BE2C (cell line): ENCODE results near the gene MT3.

Experiments used
- DNase-seq: peaks from one replicate; pipeline ENCODE4 v3.0.0-alpha.2; 2020
- H3K27me3 ChIP-seq: fragments of 250-450 bp; sonication (Bioruptor Pico); 2 replicates; pipeline ENCODE4 v1.5.1; 2020; ENCODE audit warnings: mild to moderate bottlenecking
- H3K36me3 ChIP-seq: fragments of 250-450 bp; sonication (Bioruptor Pico); 2 replicates; pipeline ENCODE4 v1.5.1; 2020; ENCODE audit warnings: mild to moderate bottlenecking
- H3K4me1 ChIP-seq: fragments of 250-450 bp; sonication (Bioruptor Pico); 2 replicates; pipeline ENCODE4 v1.5.1; 2020
- H3K4me3 ChIP-seq: 2 replicates; pipeline ENCODE4 v1.5.1; 2011; ENCODE audit warnings: low read depth, low read length
- H3K9me3 ChIP-seq: fragments of 250-450 bp; sonication (Bioruptor Pico); 2 replicates; pipeline ENCODE4 v1.5.1; 2020
- CTCF ChIP-seq: IDR thresholded peaks from 2 replicates; pipeline ENCODE4 v1.5.1; 2012; ENCODE audit warnings: mild to moderate bottlenecking, low read depth, low read length

Gene MT3

GRCh38 chr16:56584276-56584675 lies 5.1 kb upstream of the MT3 start:
- Histone ChIP-seq H3K27me3 (peaks cover 60% of the 10 kb centered on the region), H3K36me3 (no peaks in the 10 kb centered on the region), H3K4me3 (no peak overlapping the region), H3K4me1 (no peaks in the 10 kb centered on the region), H3K9me3 (no peaks in the 10 kb centered on the region; the same call in 1 of the 2 replicates)
- no peak for TF ChIP-seq CTCF
- DNase-seq = no peak

- TF ChIP-seq CTCF = no peak
Observed at GRCh38 chr16:56588781-56589140, 567 bp upstream of the MT3 start.

GRCh38 chr16:56591377-56592060 lies 2.2 kb downstream of the MT3 start:
- Histone ChIP-seq H3K36me3 (no peaks in the 10 kb centered on the region), H3K9me3 (no peaks in the 10 kb centered on the region), H3K4me3 (no peak overlapping the region), H3K4me1 (no peaks in the 10 kb centered on the region), H3K27me3 (peaks cover 39% of the 10 kb centered on the region)
- TF ChIP-seq CTCF = no peak
- no peak for DNase-seq

More at GRCh38 chr16:56588781-56589140, 567 bp upstream of the MT3 start:
- no peaks in the 10 kb centered on the region for H3K4me1 ChIP-seq
- DNase-seq = no peak
- H3K36me3 ChIP-seq = no peaks in the 10 kb centered on the region
- H3K4me3 ChIP-seq = no peak overlapping the region
- H3K9me3 ChIP-seq = no peaks in the 10 kb centered on the region; the same call in 1 of the 2 replicates
- peaks cover 64% of the 10 kb centered on the region for H3K27me3 ChIP-seq

GRCh38 chr16:56593573-56594291 lies 4.4 kb downstream of the MT3 start:
- no peak overlapping the region for H3K4me3 ChIP-seq
- TF ChIP-seq CTCF = no peak
- no peak for DNase-seq
- peaks cover 21% of the 10 kb centered on the region for H3K27me3 ChIP-seq
- H3K9me3 ChIP-seq = no peaks in the 10 kb centered on the region
- H3K4me1 ChIP-seq = no peaks in the 10 kb centered on the region
- no peaks in the 10 kb centered on the region for H3K36me3 ChIP-seq

- Histone ChIP-seq H3K4me3 (no peak overlapping the region), H3K9me3 (no peaks in the 10 kb centered on the region), H3K27me3 (peaks cover 16% of the 10 kb centered on the region), H3K4me1 (no peaks in the 10 kb centered on the region), H3K36me3 (no peaks in the 10 kb centered on the region)
- DNase-seq = no peak
- TF ChIP-seq CTCF = no peak
Observed at GRCh38 chr16:56594292-56594619, 4.9 kb downstream of the MT3 start.

- H3K36me3 ChIP-seq = no peaks in the 10 kb centered on the region
- peak; percentile 79 for TF ChIP-seq CTCF
- H3K9me3 ChIP-seq = no peaks in the 10 kb centered on the region
- no peaks in the 10 kb centered on the region; the same call in 1 of the 2 replicates for H3K27me3 ChIP-seq
- DNase-seq = peak; percentile 48
- H3K4me1 ChIP-seq = no peaks in the 10 kb centered on the region
- H3K4me3 ChIP-seq = no peak overlapping the region
Observed at GRCh38 chr16:56600398-56600999, 11.2 kb downstream of the MT3 start.
